WTC11 (cell line): ENCODE measurements around the gene FKBP7. TPM values are rescaled to one million over a fixed set of nuclear protein-coding genes. Genes with fewer than 3 reads are reported as not detected.
A peak's percentile ranks its signal among the peaks of the same experiment; 100 is the strongest.

Experiments
- ATAC-seq: fragments of 200-7000 bp; cut with Tn5 transposase; 2 replicates; pipeline ENCODE4 v1.10.0; 2021; ENCODE audit warnings: mild to moderate bottlenecking, moderate library complexity
- CTCF ChIA-PET: fragments of 300-600 bp; sonication (Branson Sonifier 250); formaldehyde crosslinking; loops from one replicate; lab custom pipeline; 2021; ENCODE audit warnings: antibody characterized with exemption; lab: Charles Lee
- POLR2A ChIA-PET: fragments of 350-600 bp; sonication (Branson Sonifier 250); formaldehyde crosslinking; loops from one replicate; lab custom pipeline; 2021; ENCODE audit warnings: antibody characterized with exemption; lab: Charles Lee
- DNase-seq: peaks from one replicate; pipeline ENCODE4 v3.0.0; 2021; ENCODE audit warnings: low spot score
- H3K27ac Mint-ChIP-seq: 2 replicates; pipeline ENCODE4 v1.8.0; 2021; ENCODE audit warnings: mixed read lengths
- H3K27me3 Mint-ChIP-seq: 2 replicates; pipeline ENCODE4 v1.8.0; 2021; ENCODE audit warnings: low read depth, mild to moderate bottlenecking, moderate library complexity, mixed read lengths
- H3K36me3 Mint-ChIP-seq: 2 replicates; pipeline ENCODE4 v1.8.0; 2021; ENCODE audit warnings: mixed read lengths
- H3K4me1 Mint-ChIP-seq: 2 replicates; pipeline ENCODE4 v1.8.0; 2022; ENCODE audit warnings: mixed read lengths
- H3K4me3 Mint-ChIP-seq: 2 replicates; pipeline ENCODE4 v1.8.0; 2021; ENCODE audit warnings: mild to moderate bottlenecking, moderate library complexity, mixed read lengths
- H3K9me3 Mint-ChIP-seq: 2 replicates; pipeline ENCODE4 v1.8.0; 2021; ENCODE audit warnings: mixed read lengths
- CDX4 ChIP-seq: fragments of 250-450 bp; sonication (Bioruptor Pico); IDR thresholded peaks from 2 replicates; pipeline ENCODE4 v1.9.0; 2021; ENCODE audit warnings: moderate library complexity, mild to moderate bottlenecking, inconsistent platforms, borderline replicate concordance
- E2F1 ChIP-seq: sonication (generic); formaldehyde crosslinking; IDR thresholded peaks from 2 replicates; pipeline ENCODE4 v1.8.0; 2022; ENCODE audit warnings: mild to moderate bottlenecking, missing genetic modification reagents
- ESRRA ChIP-seq: sonication (generic); formaldehyde crosslinking; IDR thresholded peaks from 2 replicates; pipeline ENCODE4 v1.8.1; 2022; ENCODE audit warnings: mild to moderate bottlenecking, missing genetic modification reagents, borderline replicate concordance
- PRDM15 ChIP-seq: sonication (generic); formaldehyde crosslinking; IDR thresholded peaks from 2 replicates; pipeline ENCODE4 v1.8.0; 2022; ENCODE audit warnings: missing genetic modification reagents
- SP1 ChIP-seq: sonication (generic); formaldehyde crosslinking; conservative IDR thresholded peaks from 2 replicates; pipeline ENCODE4 v1.8.1; 2022; ENCODE audit warnings: missing genetic modification reagents
- USF2 ChIP-seq: sonication (generic); formaldehyde crosslinking; IDR thresholded peaks from 2 replicates; pipeline ENCODE4 v1.8.1; 2023; ENCODE audit warnings: mild to moderate bottlenecking, missing genetic modification reagents, moderate library complexity
- ZNF396 ChIP-seq: fragments of 250-450 bp; sonication (Bioruptor Pico); IDR thresholded peaks from 2 replicates; pipeline ENCODE4 v1.8.0; 2021; ENCODE audit warnings: mild to moderate bottlenecking, moderate library complexity, borderline replicate concordance
- ZNF532 ChIP-seq: fragments of 250-450 bp; sonication (Bioruptor Pico); IDR thresholded peaks from 2 replicates; pipeline ENCODE4 v1.9.0; 2021; ENCODE audit warnings: mild to moderate bottlenecking, borderline replicate concordance
- ZNF671 ChIP-seq: fragments of 250-450 bp; sonication (Bioruptor Pico); IDR thresholded peaks from 2 replicates; pipeline ENCODE4 v1.8.0; 2021; ENCODE audit warnings: mild to moderate bottlenecking
- total RNA-seq: library from RNA; stranded (reverse); gene quantifications from 3 replicates; pipeline ENCODE4 v1.2.3, GENCODE V29; 2021
- TF ChIP-seq, protein P1 (sequence below): fragments of 250-450 bp; sonication (Bioruptor Pico); IDR thresholded peaks from 2 replicates; pipeline ENCODE4 v1.9.0; 2021; ENCODE audit warnings: mild to moderate bottlenecking
- TF ChIP-seq, protein P2 (sequence below): fragments of 200-600 bp; IDR thresholded peaks from 2 replicates; pipeline ENCODE4 v1.8.0; 2022; ENCODE audit warnings: antibody characterized with exemption
- TF ChIP-seq, protein P3 (sequence below): fragments of 250-450 bp; sonication (Bioruptor Pico); IDR thresholded peaks from 2 replicates; pipeline ENCODE4 v2.1.2; 2022; ENCODE audit warnings: mild to moderate bottlenecking, moderate library complexity

Gene FKBP7
- total RNA-seq, 1 experiment from 2014 or later: 3.2 TPM

DNA sequence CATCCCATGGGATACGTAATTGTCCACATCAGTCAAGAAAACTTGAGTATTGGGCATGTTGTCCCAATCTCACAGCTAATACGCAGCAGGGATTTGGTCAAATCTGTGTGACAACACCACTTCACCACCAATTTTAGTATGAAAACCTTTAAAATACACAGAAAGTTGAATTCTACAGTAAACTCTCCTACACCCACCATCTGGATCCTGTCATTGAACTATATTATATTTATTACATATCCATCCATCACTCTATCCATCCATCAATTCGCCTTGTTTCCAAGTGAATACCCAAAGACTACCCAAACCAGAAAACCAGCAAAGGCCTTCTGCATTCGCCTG is 846 bp upstream of the FKBP7 start:
- POLR2A ChIA-PET: interaction anchor here (1.0 to 1.1 kb wide), 2 partner anchors 26 to 44 kb away, joined by 3 read pairs; no protein-coding TSS in a partner anchor
- H3K27ac Mint-ChIP-seq: peak overlapping the region; percentile 99; the same call in 1 of the 2 replicates
- H3K27me3 Mint-ChIP-seq: no peaks in the 10 kb centered on the region; the same call in 1 of the 2 replicates
- ATAC-seq: no peak
- H3K9me3 Mint-ChIP-seq: no peaks in the 10 kb centered on the region
- no peaks in the 10 kb centered on the region for H3K36me3 Mint-ChIP-seq
- no peak for DNase-seq
- H3K4me1 Mint-ChIP-seq: peaks cover 28% of the 10 kb centered on the region
- peak overlapping the region; percentile 94 for H3K4me3 Mint-ChIP-seq
- TF ChIP-seq USF2 (CRISPR knock-in tag): no peak
- TF ChIP-seq SP1: no peak
- TF ChIP-seq, protein P1, sequence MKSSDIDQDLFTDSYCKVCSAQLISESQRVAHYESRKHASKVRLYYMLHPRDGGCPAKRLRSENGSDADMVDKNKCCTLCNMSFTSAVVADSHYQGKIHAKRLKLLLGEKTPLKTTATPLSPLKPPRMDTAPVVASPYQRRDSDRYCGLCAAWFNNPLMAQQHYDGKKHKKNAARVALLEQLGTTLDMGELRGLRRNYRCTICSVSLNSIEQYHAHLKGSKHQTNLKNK: no peak
- no peak for TF ChIP-seq ZNF671
- TF ChIP-seq ZNF396 (CRISPR knock-in tag): no peak
- TF ChIP-seq ZNF532 (CRISPR knock-in tag): no peak
- TF ChIP-seq CDX4 (CRISPR knock-in tag): no peak
- TF ChIP-seq, protein P2, sequence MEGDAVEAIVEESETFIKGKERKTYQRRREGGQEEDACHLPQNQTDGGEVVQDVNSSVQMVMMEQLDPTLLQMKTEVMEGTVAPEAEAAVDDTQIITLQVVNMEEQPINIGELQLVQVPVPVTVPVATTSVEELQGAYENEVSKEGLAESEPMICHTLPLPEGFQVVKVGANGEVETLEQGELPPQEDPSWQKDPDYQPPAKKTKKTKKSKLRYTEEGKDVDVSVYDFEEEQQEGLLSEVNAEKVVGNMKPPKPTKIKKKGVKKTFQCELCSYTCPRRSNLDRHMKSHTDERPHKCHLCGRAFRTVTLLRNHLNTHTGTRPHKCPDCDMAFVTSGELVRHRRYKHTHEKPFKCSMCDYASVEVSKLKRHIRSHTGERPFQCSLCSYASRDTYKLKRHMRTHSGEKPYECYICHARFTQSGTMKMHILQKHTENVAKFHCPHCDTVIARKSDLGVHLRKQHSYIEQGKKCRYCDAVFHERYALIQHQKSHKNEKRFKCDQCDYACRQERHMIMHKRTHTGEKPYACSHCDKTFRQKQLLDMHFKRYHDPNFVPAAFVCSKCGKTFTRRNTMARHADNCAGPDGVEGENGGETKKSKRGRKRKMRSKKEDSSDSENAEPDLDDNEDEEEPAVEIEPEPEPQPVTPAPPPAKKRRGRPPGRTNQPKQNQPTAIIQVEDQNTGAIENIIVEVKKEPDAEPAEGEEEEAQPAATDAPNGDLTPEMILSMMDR: no peak
- no peak for TF ChIP-seq ESRRA (CRISPR knock-in tag)
- no peak for TF ChIP-seq PRDM15
- TF ChIP-seq, protein P3, sequence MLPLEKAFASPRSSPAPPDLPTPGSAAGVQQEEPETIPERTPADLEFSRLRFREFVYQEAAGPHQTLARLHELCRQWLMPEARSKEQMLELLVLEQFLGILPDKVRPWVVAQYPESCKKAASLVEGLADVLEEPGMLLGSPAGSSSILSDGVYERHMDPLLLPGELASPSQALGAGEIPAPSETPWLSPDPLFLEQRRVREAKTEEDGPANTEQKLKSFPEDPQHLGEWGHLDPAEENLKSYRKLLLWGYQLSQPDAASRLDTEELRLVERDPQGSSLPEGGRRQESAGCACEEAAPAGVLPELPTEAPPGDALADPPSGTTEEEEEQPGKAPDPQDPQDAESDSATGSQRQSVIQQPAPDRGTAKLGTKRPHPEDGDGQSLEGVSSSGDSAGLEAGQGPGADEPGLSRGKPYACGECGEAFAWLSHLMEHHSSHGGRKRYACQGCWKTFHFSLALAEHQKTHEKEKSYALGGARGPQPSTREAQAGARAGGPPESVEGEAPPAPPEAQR: no peak
- TF ChIP-seq E2F1: no peak
- CTCF ChIA-PET: interaction anchor here (0.6 to 2.1 kb wide), 11 partner anchors 21 to 650 kb away, joined by 3 to 14 read pairs (median 3); partner anchors contain the start of genes PJVK and PRKRA
